Loucy (cell line): ENCODE measurements around the gene GRM5.
A peak's percentile ranks its signal among the peaks of the same experiment; 100 is the strongest.

ENCODE experiments used
- H2AFZ ChIP-seq: fragments of 200-600 bp; sonication (generic); 2 replicates; pipeline ENCODE4 v1.6.0; 2016; ENCODE audit warnings: antibody characterized with exemption, mild to moderate bottlenecking, low read length, moderate library complexity
- H3F3A ChIP-seq: fragments of 200-600 bp; 2 replicates; pipeline ENCODE4 v1.6.0; 2016; ENCODE audit warnings: antibody characterized with exemption, low read depth, mild to moderate bottlenecking
- H3K27me3 ChIP-seq: fragments of 200-600 bp; sonication (generic); 2 replicates; pipeline ENCODE4 v1.6.1; 2014; ENCODE audit warnings: low read length, mild to moderate bottlenecking; ENCODE audit not compliant: insufficient read depth, poor library complexity, severe bottlenecking
- H3K36me3 ChIP-seq: fragments of 200-600 bp; sonication (generic); 2 replicates; pipeline ENCODE4 v1.6.1; 2016; ENCODE audit warnings: low read length; ENCODE audit not compliant: insufficient read depth
- H3K4me1 ChIP-seq: fragments of 200-600 bp; sonication (generic); 2 replicates; pipeline ENCODE4 v1.5.1; 2014; ENCODE audit warnings: low read length, mild to moderate bottlenecking; ENCODE audit not compliant: insufficient read depth, poor library complexity, severe bottlenecking
- H3K4me2 ChIP-seq: fragments of 200-600 bp; sonication (generic); 2 replicates; pipeline ENCODE4 v1.6.0; 2014; ENCODE audit warnings: antibody characterized with exemption, low read length, low read depth, mild to moderate bottlenecking; ENCODE audit not compliant: poor library complexity, severe bottlenecking
- H3K4me3 ChIP-seq: fragments of 200-600 bp; sonication (generic); 2 replicates; pipeline ENCODE4 v1.5.1; 2014; ENCODE audit warnings: low read length, mild to moderate bottlenecking, mixed read lengths; ENCODE audit not compliant: poor library complexity, severe bottlenecking
- H3K79me2 ChIP-seq: fragments of 200-600 bp; sonication (generic); 2 replicates; pipeline ENCODE4 v1.6.1; 2014; ENCODE audit warnings: low read length; ENCODE audit not compliant: insufficient read depth
- H3K9ac ChIP-seq: fragments of 200-600 bp; sonication (generic); 2 replicates; pipeline ENCODE4 v1.6.0; 2014; ENCODE audit warnings: mild to moderate bottlenecking, low read depth, low read length, moderate library complexity; ENCODE audit not compliant: poor library complexity, severe bottlenecking
- H3K9me2 ChIP-seq: fragments of 200-600 bp; sonication (generic); replicated peaks from 2 replicates; pipeline ENCODE4 v1.6.1; 2016; ENCODE audit warnings: low read depth, low read length, mixed read lengths
- H3K9me3 ChIP-seq: fragments of 200-600 bp; sonication (generic); 2 replicates; pipeline ENCODE4 v1.6.1; 2014; ENCODE audit warnings: mild to moderate bottlenecking, antibody characterized with exemption, low read length, low read depth; ENCODE audit not compliant: insufficient read depth
- H4K20me1 ChIP-seq: fragments of 200-600 bp; sonication (generic); 2 replicates; pipeline ENCODE4 v1.6.0; 2014; ENCODE audit warnings: antibody characterized with exemption, low read length, mild to moderate bottlenecking; ENCODE audit not compliant: insufficient read depth, poor library complexity, severe bottlenecking
- CTCF ChIP-seq: fragments of 200-600 bp; sonication (generic); conservative IDR thresholded peaks from 2 replicates; pipeline ENCODE4 v1.5.1; 2014; ENCODE audit warnings: mild to moderate bottlenecking, antibody characterized with exemption, low read length
- EZH2phosphoT487 ChIP-seq: fragments of 200-600 bp; IDR thresholded peaks from 2 replicates; pipeline ENCODE4 v1.6.1; 2018; ENCODE audit warnings: antibody characterized with exemption, mild to moderate bottlenecking, moderate library complexity, borderline replicate concordance

GRM5 gene

GRCh38 chr11:88553204-88553603, 512.6 kb downstream of the GRM5 start:
- TF ChIP-seq EZH2phosphoT487 (no peak), CTCF (no peak)
- Histone ChIP-seq H3K9me2 (no peaks in the 10 kb centered on the region), H3K27me3 (no peaks in the 10 kb centered on the region), H3K9me3 (no peaks in the 10 kb centered on the region), H4K20me1 (no peaks in the 10 kb centered on the region), H3K36me3 (no peaks in the 10 kb centered on the region), H3K4me1 (no peaks in the 10 kb centered on the region), H3K4me2 (no peak overlapping the region), H2AFZ (no peak overlapping the region), H3F3A (no peaks in the 10 kb centered on the region), H3K79me2 (no peaks in the 10 kb centered on the region), H3K9ac (no peak overlapping the region), H3K4me3 (no peak overlapping the region)

GRCh38 chr11:88552379-88553062, 513.3 kb downstream of the GRM5 start:
- H3K4me1 ChIP-seq, result no peaks in the 10 kb centered on the region
- H3K36me3 ChIP-seq, result no peaks in the 10 kb centered on the region
- H2AFZ ChIP-seq, result no peak overlapping the region
- no peaks in the 10 kb centered on the region for H3F3A ChIP-seq
- H4K20me1 ChIP-seq, result no peaks in the 10 kb centered on the region
- H3K9ac ChIP-seq, result no peak overlapping the region
- H3K4me3 ChIP-seq, result no peak overlapping the region
- H3K4me2 ChIP-seq, result no peak overlapping the region
- H3K9me2 ChIP-seq, result no peaks in the 10 kb centered on the region
- no peaks in the 10 kb centered on the region for H3K9me3 ChIP-seq
- H3K79me2 ChIP-seq, result no peaks in the 10 kb centered on the region
- H3K27me3 ChIP-seq, result no peaks in the 10 kb centered on the region
- TF ChIP-seq CTCF (peak; percentile 72), EZH2phosphoT487 (no peak)

- no peaks in the 10 kb centered on the region for H3K9me2 ChIP-seq
- no peaks in the 10 kb centered on the region for H3K27me3 ChIP-seq
- no peaks in the 10 kb centered on the region for H3K4me1 ChIP-seq
- no peaks in the 10 kb centered on the region for H3F3A ChIP-seq
- no peak overlapping the region for H2AFZ ChIP-seq
- H3K4me3 ChIP-seq, result no peak overlapping the region
- no peak overlapping the region for H3K9ac ChIP-seq
- H3K9me3 ChIP-seq, result no peaks in the 10 kb centered on the region
- no peaks in the 10 kb centered on the region for H3K79me2 ChIP-seq
- H3K4me2 ChIP-seq, result no peak overlapping the region
- TF ChIP-seq EZH2phosphoT487, result no peak
- no peak for TF ChIP-seq CTCF
- H3K36me3 ChIP-seq, result no peaks in the 10 kb centered on the region
- no peaks in the 10 kb centered on the region for H4K20me1 ChIP-seq
Observed at GRCh38 chr11:88544656-88545280, 521.0 kb downstream of the GRM5 start.
